ENCODE measurements around the gene DPH2.

The DPH2 gene

GRCh38 chr1:43985984-43986595, 16.3 kb downstream of the DPH2 start:
- FAIRE-seq = no peak

- no peak for FAIRE-seq
Measured at GRCh38 chr1:43986712-43987111, 16.9 kb downstream of the DPH2 start.

- no peak for FAIRE-seq
Measured at GRCh38 chr1:43987159-43987902, 17.5 kb downstream of the DPH2 start.

- no peak for FAIRE-seq
Measured at GRCh38 chr1:43990271-43991199, 20.7 kb downstream of the DPH2 start.

- FAIRE-seq = no peak
Measured at GRCh38 chr1:43991200-43991475, 21.3 kb downstream of the DPH2 start.

- FAIRE-seq = no peak
Measured at GRCh38 chr1:43991476-43992231, 21.8 kb downstream of the DPH2 start, which contains the start of gene CCDC24. TSS of gene CCDC24 (plus strand) at chr1:43991599. CDS start at chr1:43991879, 280 bp downstream.

GRCh38 chr1:43992232-43992995, 22.6 kb downstream of the DPH2 start:
- FAIRE-seq = no peak

- no peak for FAIRE-seq
Measured at GRCh38 chr1:43993206-43993914, 23.6 kb downstream of the DPH2 start.

- FAIRE-seq = no peak
Measured at GRCh38 chr1:43994071-43994470, 24.3 kb downstream of the DPH2 start.

- no peak for FAIRE-seq
Measured at GRCh38 chr1:43994794-43995790, 25.3 kb downstream of the DPH2 start.

- no peak for FAIRE-seq
Measured at GRCh38 chr1:43995984-43996732, 26.3 kb downstream of the DPH2 start.

GRCh38 chr1:43996733-43997115, 26.9 kb downstream of the DPH2 start:
- no peak for FAIRE-seq

- FAIRE-seq = no peak
Measured at GRCh38 chr1:43997295-43997999, 27.6 kb downstream of the DPH2 start.

- FAIRE-seq = no peak
Measured at GRCh38 chr1:43998000-43998378, 28.2 kb downstream of the DPH2 start.

- no peak for FAIRE-seq
Measured at GRCh38 chr1:43999455-43999854, 29.6 kb downstream of the DPH2 start.

- no peak for FAIRE-seq
Measured at GRCh38 chr1:44000122-44000665, 30.4 kb downstream of the DPH2 start.

- no peak for FAIRE-seq
Measured at GRCh38 chr1:44002165-44002564, 32.4 kb downstream of the DPH2 start.

- no peak for FAIRE-seq
Measured at GRCh38 chr1:44002606-44003157, 32.9 kb downstream of the DPH2 start.

All from A204.1 (cell line).